NCI-H69 (cell line): Measurements from ENCODE around the gene CCDC88C.
"Not testable (repeated sequence)": the region's sequence is repeated elsewhere in the genome, so short reads cannot be mapped to it uniquely, and the experiment has no call there.

ENCODE experiments used
- DNase-seq: peaks from one replicate; lab custom pipeline; 2025; lab: John Stamatoyannopoulos, UW

Gene CCDC88C

GRCh38 chr14:91418387-91419043, 895 bp upstream of the CCDC88C start:
- peak; percentile 84 for DNase-seq

GRCh38 chr14:91417983-91418386, 365 bp upstream of the CCDC88C start:
- DNase-seq = peak; percentile 90

DNA sequence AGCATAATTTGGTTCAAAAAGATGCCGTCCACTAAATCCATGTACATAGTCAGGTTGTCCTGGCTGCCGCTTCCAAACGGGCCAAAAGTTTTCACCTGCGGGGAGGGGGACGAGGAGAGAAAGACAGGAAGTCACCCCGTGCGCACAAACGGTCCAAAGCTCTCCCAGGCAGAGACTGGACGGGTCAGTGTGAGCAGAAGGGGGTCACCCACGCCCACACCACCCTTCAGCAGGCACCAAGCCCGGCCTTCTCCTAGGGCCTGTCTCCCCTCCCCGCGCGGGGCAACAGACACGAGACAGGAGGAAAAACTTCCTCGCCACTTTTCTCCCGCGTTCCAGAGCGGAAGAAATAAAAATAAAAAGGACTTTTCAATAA, 888 bp downstream of the CCDC88C start:
- peak; percentile 60 for DNase-seq

GRCh38 chr14:91415794-91416743, 1.6 kb downstream of the CCDC88C start:
- DNase-seq = peak; percentile 57

DNA sequence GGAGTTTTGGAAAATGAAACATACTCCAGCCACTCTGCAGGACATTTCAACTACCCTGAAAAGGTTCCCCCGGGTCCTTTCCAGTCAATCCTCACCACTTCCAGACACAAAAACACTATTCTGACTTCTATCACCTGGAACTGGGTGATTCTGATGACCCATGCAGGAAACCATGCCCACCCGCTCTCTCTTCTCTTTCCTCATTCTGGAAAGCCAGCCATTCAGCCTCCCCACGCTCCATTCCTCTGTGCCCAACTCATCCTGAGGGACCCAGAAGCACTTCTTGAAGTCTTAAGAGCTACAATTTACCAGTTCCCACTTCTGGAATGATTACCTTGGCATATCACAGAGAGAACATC, 3.2 kb downstream of the CCDC88C start:
- DNase-seq = no peak

- DNase-seq = peak; percentile 97
These were observed 3.8 kb downstream of the CCDC88C start for GRCh38 chr14:91413547-91414474.

GRCh38 chr14:91412939-91413338, 4.7 kb downstream of the CCDC88C start:
- DNase-seq = no peak

DNA sequence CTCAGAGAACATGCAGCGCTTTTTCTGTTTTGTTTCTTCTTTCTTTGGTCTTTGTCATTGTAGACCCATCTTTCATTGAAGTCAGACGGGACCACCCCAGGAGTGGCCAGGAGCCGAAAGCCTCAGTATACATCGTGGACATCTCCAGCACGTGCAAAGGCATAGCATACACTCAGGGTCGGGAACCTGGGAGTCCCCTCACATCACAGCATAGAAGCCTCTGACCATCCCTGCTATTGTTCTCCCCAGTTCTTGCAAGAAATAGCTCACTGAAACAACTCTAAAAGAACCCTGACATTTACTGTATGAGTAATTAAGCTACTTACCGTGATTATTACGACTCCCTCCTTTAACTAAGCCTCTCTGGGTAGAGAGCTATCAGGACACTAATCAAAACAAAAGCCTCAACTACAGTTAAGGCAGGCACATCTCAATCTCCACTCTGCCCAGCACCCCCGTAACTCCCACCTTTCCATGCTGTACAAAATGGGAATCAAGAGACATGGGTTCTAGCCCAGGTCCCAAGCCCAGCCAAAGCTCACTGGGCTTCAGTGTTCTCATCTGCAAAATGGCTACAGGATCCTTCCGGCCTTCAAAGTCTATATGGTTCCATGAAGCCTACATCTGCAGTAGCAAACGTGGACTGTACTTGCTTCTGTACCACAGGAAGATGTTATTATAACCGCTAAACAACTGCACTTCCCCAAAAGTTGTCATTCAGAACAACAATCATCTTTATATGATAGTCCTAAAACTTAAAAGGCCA, 6.7 kb downstream of the CCDC88C start:
- DNase-seq = no peak

GRCh38 chr14:91409928-91410718, 7.5 kb downstream of the CCDC88C start:
- DNase-seq = peak; percentile 49

DNA sequence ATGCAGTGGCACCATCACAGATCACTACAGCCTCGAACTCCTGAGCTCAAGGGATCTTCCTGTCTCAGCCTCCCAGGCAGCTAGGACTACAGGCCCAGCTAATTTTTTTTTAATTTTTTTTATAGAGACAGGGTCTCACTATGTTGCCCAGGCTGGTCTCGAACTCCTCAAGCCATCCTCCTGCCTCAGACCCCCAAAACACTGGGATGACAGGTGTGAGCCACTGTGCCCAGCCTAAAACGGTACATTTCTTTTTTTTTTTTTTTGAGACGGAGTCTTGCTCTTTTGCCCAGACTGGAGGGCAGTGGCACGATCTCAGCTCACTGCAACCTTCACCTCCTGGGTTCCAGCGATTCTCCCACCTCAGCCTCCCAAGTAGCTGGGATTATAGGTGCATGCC, 8.4 kb downstream of the CCDC88C start:
- DNase-seq = not testable (repeated sequence)

DNA sequence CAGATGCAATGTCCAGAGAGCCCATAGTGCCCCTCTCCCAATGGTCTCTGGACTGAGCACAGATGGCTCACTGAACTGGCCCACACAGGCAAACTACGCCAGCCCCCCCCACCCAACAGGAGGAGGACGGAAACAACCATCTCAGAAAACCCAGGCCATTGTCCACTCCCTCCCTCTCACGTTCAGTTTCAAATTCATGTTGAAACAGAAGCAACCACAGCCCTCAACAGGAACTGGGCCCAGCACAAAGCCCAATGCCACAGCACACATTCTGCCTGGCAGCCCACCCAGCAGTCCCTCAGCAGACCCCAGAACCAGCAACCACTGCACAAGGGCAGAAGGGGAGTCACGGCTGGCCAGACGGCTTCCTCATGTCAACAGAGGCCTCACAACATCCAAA, 10.6 kb downstream of the CCDC88C start:
- DNase-seq = no peak

GRCh38 chr14:91406451-91406850, 11.2 kb downstream of the CCDC88C start:
- DNase-seq = no peak

GRCh38 chr14:91405724-91406435, 11.7 kb downstream of the CCDC88C start:
- DNase-seq = no peak

DNA sequence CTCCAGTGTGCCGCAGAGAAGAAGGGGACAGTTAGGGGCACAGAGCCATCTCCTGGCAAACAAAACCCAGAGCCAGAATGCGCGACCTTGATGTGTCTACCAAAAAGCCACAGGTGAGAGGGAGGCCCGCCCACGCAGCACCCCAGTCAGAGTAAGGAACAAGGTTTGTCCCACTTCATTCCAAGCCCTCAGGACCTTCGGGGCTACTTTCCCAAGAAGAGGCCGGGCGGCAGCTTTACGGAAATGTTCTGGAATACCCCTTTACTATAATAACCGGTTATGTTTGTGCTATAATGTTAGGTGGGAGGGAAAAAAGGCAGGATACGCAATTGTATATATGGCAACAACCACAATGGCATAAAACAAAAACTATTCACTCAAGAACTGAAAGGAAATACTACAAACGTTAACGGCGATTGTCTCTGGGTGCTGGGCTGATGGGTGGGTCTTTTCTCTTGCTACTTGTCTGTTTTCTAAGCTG, 12.3 kb downstream of the CCDC88C start:
- no peak for DNase-seq

- no peak for DNase-seq
These were observed 14.6 kb downstream of the CCDC88C start for GRCh38 chr14:91402771-91403600.

GRCh38 chr14:91402348-91402747, 15.3 kb downstream of the CCDC88C start:
- no peak for DNase-seq

GRCh38 chr14:91401751-91402150, 15.9 kb downstream of the CCDC88C start:
- DNase-seq = no peak

GRCh38 chr14:91400696-91401095, 16.9 kb downstream of the CCDC88C start:
- no peak for DNase-seq
